ENCODE data around the gene C7.
"Not testable (repeated sequence)": the region's sequence is repeated elsewhere in the genome, so short reads cannot be mapped to it uniquely, and the experiment has no call there.

The C7 gene

DNA sequence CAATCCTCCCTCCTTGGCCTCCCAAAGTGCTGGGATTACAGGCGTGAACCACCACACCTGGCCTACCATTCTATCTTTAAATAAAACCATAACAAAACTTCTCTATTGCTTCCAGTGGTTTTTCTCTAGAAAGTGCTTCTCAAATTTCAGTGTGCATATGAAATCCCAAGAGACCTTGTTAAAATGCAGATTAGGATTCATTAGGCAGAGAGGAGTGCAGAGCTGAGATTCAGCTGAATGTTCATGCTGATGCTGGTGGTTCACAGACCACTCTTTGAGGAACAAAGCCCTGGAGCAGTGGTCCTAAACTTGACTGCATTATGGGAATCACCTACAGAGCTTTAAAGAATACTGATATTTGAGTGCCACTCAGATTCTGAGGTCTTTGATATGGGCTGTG lies 39.9 kb upstream of the C7 start (continued):
- no peak for TF ChIP-seq PATZ1 (CRISPR knock-in tag; IDR thresholded peaks at IDR 0.05; ENCODE audit: borderline replicate concordance)

DNA sequence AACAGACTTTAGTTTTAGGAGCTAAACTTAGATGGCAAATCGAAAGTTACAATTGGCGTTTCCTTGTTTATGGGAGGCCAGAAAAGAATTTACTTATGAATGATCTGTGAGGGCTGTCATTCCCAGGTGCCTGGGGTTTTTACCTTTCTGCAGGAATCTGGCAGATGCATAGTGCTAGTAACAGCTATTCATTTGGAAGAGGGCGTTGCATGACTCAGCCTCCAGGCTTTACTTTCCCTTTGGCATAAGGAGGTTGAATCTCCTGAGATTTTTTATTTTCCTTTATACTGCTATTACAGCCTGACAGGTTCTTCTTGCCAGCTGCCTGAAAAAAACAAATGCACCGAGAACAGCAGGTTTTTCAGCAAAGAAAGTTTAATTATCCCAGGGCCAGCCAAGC lies 38.1 kb upstream of the C7 start:
- ATAC-seq: peak; percentile 27; the same call in 1 of the 3 replicates
- TF ChIP-seq ARNTL (CRISPR knock-in tag; IDR thresholded peaks at IDR 0.05; ENCODE audit: borderline replicate concordance, low read depth): no peak
- no peak for TF ChIP-seq CSDC2 (CRISPR knock-in tag; IDR thresholded peaks at IDR 0.05)
- no peak for TF ChIP-seq TSHZ2 (CRISPR knock-in tag; IDR thresholded peaks at IDR 0.05)
- no peak for TF ChIP-seq RARB (CRISPR knock-in tag; IDR thresholded peaks at IDR 0.05)
- TF ChIP-seq ZFP3 (CRISPR knock-in tag; IDR thresholded peaks at IDR 0.05): no peak
- no peak for TF ChIP-seq ZFP30 (CRISPR knock-in tag; IDR thresholded peaks at IDR 0.05)
- TF ChIP-seq GLIS3 (CRISPR knock-in tag; IDR thresholded peaks at IDR 0.05): no peak
- no peak for TF ChIP-seq TCF4 (CRISPR knock-in tag; IDR thresholded peaks at IDR 0.05; ENCODE audit: borderline replicate concordance)
- TF ChIP-seq ISL1 (CRISPR knock-in tag; IDR thresholded peaks at IDR 0.05): no peak
- no peak for TF ChIP-seq BACH2 (CRISPR knock-in tag; IDR thresholded peaks at IDR 0.05; ENCODE audit: borderline replicate concordance)
- TF ChIP-seq PATZ1 (CRISPR knock-in tag; IDR thresholded peaks at IDR 0.05; ENCODE audit: borderline replicate concordance): no peak
- TF ChIP-seq, protein P1, sequence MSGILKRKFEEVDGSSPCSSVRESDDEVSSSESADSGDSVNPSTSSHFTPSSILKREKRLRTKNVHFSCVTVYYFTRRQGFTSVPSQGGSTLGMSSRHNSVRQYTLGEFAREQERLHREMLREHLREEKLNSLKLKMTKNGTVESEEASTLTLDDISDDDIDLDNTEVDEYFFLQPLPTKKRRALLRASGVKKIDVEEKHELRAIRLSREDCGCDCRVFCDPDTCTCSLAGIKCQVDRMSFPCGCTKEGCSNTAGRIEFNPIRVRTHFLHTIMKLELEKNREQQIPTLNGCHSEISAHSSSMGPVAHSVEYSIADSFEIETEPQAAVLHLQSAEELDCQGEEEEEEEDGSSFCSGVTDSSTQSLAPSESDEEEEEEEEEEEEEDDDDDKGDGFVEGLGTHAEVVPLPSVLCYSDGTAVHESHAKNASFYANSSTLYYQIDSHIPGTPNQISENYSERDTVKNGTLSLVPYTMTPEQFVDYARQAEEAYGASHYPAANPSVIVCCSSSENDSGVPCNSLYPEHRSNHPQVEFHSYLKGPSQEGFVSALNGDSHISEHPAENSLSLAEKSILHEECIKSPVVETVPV (CRISPR knock-in tag; IDR thresholded peaks at IDR 0.05): no peak
- no peak for TF ChIP-seq PPARA (CRISPR knock-in tag; IDR thresholded peaks at IDR 0.05; ENCODE audit: borderline replicate concordance)
- TF ChIP-seq ZNF565 (CRISPR knock-in tag; conservative IDR thresholded peaks at IDR 0.05; ENCODE audit: low read depth): no peak

DNA sequence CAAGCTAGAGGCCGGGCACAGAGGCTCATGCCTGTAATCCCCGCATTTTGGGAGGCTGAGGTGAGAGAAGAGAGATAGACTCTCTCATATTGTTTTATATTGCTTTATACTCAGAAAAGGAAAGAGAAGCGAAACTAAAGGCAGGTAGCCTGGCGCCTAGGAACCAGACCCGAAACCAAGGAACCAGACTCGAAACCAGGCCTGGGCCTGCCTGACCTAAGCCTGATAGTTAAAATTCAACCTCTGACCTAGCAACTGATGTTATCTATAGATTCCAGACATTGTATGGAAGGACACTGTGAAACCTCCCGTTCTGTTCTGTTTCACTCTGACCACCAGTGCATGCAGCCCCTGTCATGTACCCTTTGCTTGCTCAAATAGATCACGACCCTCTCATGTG lies 37.0 kb upstream of the C7 start:
- not testable (repeated sequence) for ATAC-seq

DNA sequence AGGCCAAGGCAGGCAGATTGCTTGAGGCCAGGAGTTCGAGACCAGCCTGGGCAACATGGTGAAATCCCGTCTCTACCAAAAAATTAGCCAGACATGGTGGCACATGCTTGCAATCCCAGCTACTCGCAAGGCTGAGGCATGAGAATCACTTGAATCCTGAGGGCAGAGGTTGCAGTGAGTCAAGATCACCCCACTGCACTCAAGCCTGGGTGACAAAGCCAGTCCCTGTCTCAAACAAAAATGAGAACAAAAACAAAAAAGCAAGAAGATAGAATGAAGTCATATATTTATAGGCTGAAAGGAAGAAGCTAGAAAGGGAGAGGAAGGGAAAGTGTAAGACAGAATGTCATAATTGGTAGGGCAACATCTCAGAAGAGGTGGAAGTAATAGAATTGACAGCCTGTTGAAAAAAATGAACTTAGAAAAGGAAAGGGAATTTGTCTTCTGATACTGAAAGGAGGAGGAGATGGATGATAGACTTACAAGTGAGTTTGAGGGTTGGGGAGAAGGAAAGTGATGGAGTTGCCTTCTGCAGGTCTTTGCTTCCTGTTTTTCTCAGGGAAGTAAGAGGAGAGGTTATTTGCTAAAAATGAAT lies 35.9 kb upstream of the C7 start:
- ATAC-seq: no peak
- TF ChIP-seq ZNF8 (CRISPR knock-in tag; IDR thresholded peaks at IDR 0.05) (no peak), ZFP3 (CRISPR knock-in tag; IDR thresholded peaks at IDR 0.05) (no peak), OSR1 (CRISPR knock-in tag; IDR thresholded peaks at IDR 0.05) (no peak), ESRRG (CRISPR knock-in tag; IDR thresholded peaks at IDR 0.05) (no peak), ARNTL (CRISPR knock-in tag; IDR thresholded peaks at IDR 0.05; ENCODE audit: borderline replicate concordance, low read depth) (no peak), PATZ1 (CRISPR knock-in tag; IDR thresholded peaks at IDR 0.05; ENCODE audit: borderline replicate concordance) (no peak), CREB5 (CRISPR knock-in tag; IDR thresholded peaks at IDR 0.05; ENCODE audit: low read depth) (no peak), RARB (CRISPR knock-in tag; IDR thresholded peaks at IDR 0.05) (no peak), TCF4 (CRISPR knock-in tag; IDR thresholded peaks at IDR 0.05; ENCODE audit: borderline replicate concordance) (no peak), ZNF565 (CRISPR knock-in tag; conservative IDR thresholded peaks at IDR 0.05; ENCODE audit: low read depth) (no peak), SNAI2 (CRISPR knock-in tag; IDR thresholded peaks at IDR 0.05) (no peak), CSDC2 (CRISPR knock-in tag; IDR thresholded peaks at IDR 0.05) (no peak), GLIS3 (CRISPR knock-in tag; IDR thresholded peaks at IDR 0.05) (no peak), BACH2 (CRISPR knock-in tag; IDR thresholded peaks at IDR 0.05; ENCODE audit: borderline replicate concordance) (no peak)
- TF ChIP-seq, protein P1 (CRISPR knock-in tag; IDR thresholded peaks at IDR 0.05): no peak
- TF ChIP-seq, protein P2, sequence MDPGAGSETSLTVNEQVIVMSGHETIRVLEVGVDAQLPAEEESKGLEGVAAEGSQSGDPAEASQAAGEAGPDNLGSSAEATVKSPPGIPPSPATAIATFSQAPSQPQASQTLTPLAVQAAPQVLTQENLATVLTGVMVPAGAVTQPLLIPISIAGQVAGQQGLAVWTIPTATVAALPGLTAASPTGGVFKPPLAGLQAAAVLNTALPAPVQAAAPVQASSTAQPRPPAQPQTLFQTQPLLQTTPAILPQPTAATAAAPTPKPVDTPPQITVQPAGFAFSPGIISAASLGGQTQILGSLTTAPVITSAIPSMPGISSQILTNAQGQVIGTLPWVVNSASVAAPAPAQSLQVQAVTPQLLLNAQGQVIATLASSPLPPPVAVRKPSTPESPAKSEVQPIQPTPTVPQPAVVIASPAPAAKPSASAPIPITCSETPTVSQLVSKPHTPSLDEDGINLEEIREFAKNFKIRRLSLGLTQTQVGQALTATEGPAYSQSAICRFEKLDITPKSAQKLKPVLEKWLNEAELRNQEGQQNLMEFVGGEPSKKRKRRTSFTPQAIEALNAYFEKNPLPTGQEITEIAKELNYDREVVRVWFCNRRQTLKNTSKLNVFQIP (CRISPR knock-in tag; IDR thresholded peaks at IDR 0.05; ENCODE audit: borderline replicate concordance, low read depth): no peak
